ENCODE measurements around the gene CSNK1A1.
"Not testable (repeated sequence)": the region's sequence is repeated elsewhere in the genome, so short reads cannot be mapped to it uniquely, and the experiment has no call there.

CSNK1A1 gene

GRCh38 chr5:149475777-149476176 is 75.5 kb downstream of the CSNK1A1 start:
- Mint-ChIP-seq H3K4me1 (ENCODE audit: low read depth) (no peaks in the 10 kb centered on the region), H3K27me3 (peaks cover 2% of the 10 kb centered on the region), H3K36me3 (no peaks in the 10 kb centered on the region), H3K27ac (no peak overlapping the region), H3K4me3 (no peak overlapping the region), H3K9me3 (ENCODE audit: low read depth) (no peaks in the 10 kb centered on the region)

GRCh38 chr5:149474198-149474597 is 77.0 kb downstream of the CSNK1A1 start:
- no peaks in the 10 kb centered on the region for H3K36me3 Mint-ChIP-seq
- H3K4me3 Mint-ChIP-seq = no peak overlapping the region
- H3K4me1 Mint-ChIP-seq (ENCODE audit: low read depth) = no peaks in the 10 kb centered on the region
- H3K27me3 Mint-ChIP-seq = peaks cover 4% of the 10 kb centered on the region
- H3K9me3 Mint-ChIP-seq (ENCODE audit: low read depth) = no peaks in the 10 kb centered on the region
- H3K27ac Mint-ChIP-seq = no peak overlapping the region

GRCh38 chr5:149473441-149473840 is 77.8 kb downstream of the CSNK1A1 start:
- Mint-ChIP-seq H3K4me1 (ENCODE audit: low read depth) (no peaks in the 10 kb centered on the region), H3K36me3 (no peaks in the 10 kb centered on the region), H3K9me3 (ENCODE audit: low read depth) (no peaks in the 10 kb centered on the region), H3K27ac (no peak overlapping the region), H3K4me3 (no peak overlapping the region), H3K27me3 (peaks cover 4% of the 10 kb centered on the region)

- no peak overlapping the region for H3K27ac Mint-ChIP-seq
- peaks cover 2% of the 10 kb centered on the region for H3K36me3 Mint-ChIP-seq
- H3K4me3 Mint-ChIP-seq = no peak overlapping the region
- H3K9me3 Mint-ChIP-seq (ENCODE audit: low read depth) = no peaks in the 10 kb centered on the region
- no peaks in the 10 kb centered on the region for H3K4me1 Mint-ChIP-seq (ENCODE audit: low read depth)
- peaks cover 6% of the 10 kb centered on the region for H3K27me3 Mint-ChIP-seq
These were observed 78.8 kb downstream of the CSNK1A1 start for GRCh38 chr5:149472399-149472798.

- Mint-ChIP-seq H3K4me3 (no peak overlapping the region), H3K36me3 (peaks cover 2% of the 10 kb centered on the region), H3K27ac (no peak overlapping the region), H3K4me1 (ENCODE audit: low read depth) (no peaks in the 10 kb centered on the region), H3K27me3 (peaks cover 6% of the 10 kb centered on the region), H3K9me3 (ENCODE audit: low read depth) (no peaks in the 10 kb centered on the region)
These were observed 79.6 kb downstream of the CSNK1A1 start for GRCh38 chr5:149471406-149472183.

GRCh38 chr5:149470942-149471341 is 80.3 kb downstream of the CSNK1A1 start:
- no peak overlapping the region for H3K4me3 Mint-ChIP-seq

GRCh38 chr5:149466457-149466972 is 84.7 kb downstream of the CSNK1A1 start:
- no peak overlapping the region for H3K27ac Mint-ChIP-seq
- no peaks in the 10 kb centered on the region for H3K9me3 Mint-ChIP-seq (ENCODE audit: low read depth)
- peaks cover 2% of the 10 kb centered on the region for H3K36me3 Mint-ChIP-seq
- H3K27me3 Mint-ChIP-seq = peaks cover 4% of the 10 kb centered on the region
- no peaks in the 10 kb centered on the region for H3K4me1 Mint-ChIP-seq (ENCODE audit: low read depth)
- no peak overlapping the region for H3K4me3 Mint-ChIP-seq

More at GRCh38 chr5:149470942-149471341, 80.3 kb downstream of the CSNK1A1 start:
- Mint-ChIP-seq H3K4me1 (ENCODE audit: low read depth) (no peaks in the 10 kb centered on the region), H3K9me3 (ENCODE audit: low read depth) (no peaks in the 10 kb centered on the region), H3K36me3 (peaks cover 2% of the 10 kb centered on the region), H3K27me3 (peaks cover 6% of the 10 kb centered on the region), H3K27ac (no peak overlapping the region)

- no peaks in the 10 kb centered on the region for H3K4me1 Mint-ChIP-seq (ENCODE audit: low read depth)
- no peak overlapping the region for H3K4me3 Mint-ChIP-seq
- no peaks in the 10 kb centered on the region for H3K9me3 Mint-ChIP-seq (ENCODE audit: low read depth)
These were observed 86.3 kb downstream of the CSNK1A1 start for GRCh38 chr5:149464796-149465489.

GRCh38 chr5:149461907-149462306 is 89.3 kb downstream of the CSNK1A1 start:
- not testable (repeated sequence) for H3K27me3 Mint-ChIP-seq; H3K4me1 Mint-ChIP-seq (ENCODE audit: low read depth); H3K4me3 Mint-ChIP-seq; H3K9me3 Mint-ChIP-seq (ENCODE audit: low read depth); H3K36me3 Mint-ChIP-seq; H3K27ac Mint-ChIP-seq

More at GRCh38 chr5:149464796-149465489, 86.3 kb downstream of the CSNK1A1 start:
- Mint-ChIP-seq H3K36me3 (peaks cover 2% of the 10 kb centered on the region), H3K27me3 (peaks cover 4% of the 10 kb centered on the region), H3K27ac (no peak overlapping the region)

- Mint-ChIP-seq H3K27ac (no peak overlapping the region), H3K4me3 (no peak overlapping the region), H3K27me3 (no peaks in the 10 kb centered on the region), H3K9me3 (ENCODE audit: low read depth) (no peaks in the 10 kb centered on the region), H3K36me3 (no peaks in the 10 kb centered on the region), H3K4me1 (ENCODE audit: low read depth) (no peaks in the 10 kb centered on the region)
These were observed 91.3 kb downstream of the CSNK1A1 start for GRCh38 chr5:149459891-149460290.

GRCh38 chr5:149457393-149457763 is 93.9 kb downstream of the CSNK1A1 start:
- no peaks in the 10 kb centered on the region for H3K4me1 Mint-ChIP-seq (ENCODE audit: low read depth)
- no peaks in the 10 kb centered on the region for H3K9me3 Mint-ChIP-seq (ENCODE audit: low read depth)
- no peak overlapping the region for H3K27ac Mint-ChIP-seq
- H3K36me3 Mint-ChIP-seq = no peaks in the 10 kb centered on the region
- no peaks in the 10 kb centered on the region for H3K27me3 Mint-ChIP-seq
- H3K4me3 Mint-ChIP-seq = no peak overlapping the region

- Mint-ChIP-seq H3K27me3 (no peaks in the 10 kb centered on the region), H3K4me3 (no peak overlapping the region), H3K9me3 (ENCODE audit: low read depth) (no peaks in the 10 kb centered on the region), H3K36me3 (no peaks in the 10 kb centered on the region), H3K27ac (no peak overlapping the region), H3K4me1 (ENCODE audit: low read depth) (no peaks in the 10 kb centered on the region)
These were observed 94.4 kb downstream of the CSNK1A1 start for GRCh38 chr5:149456597-149457392.

- H3K4me3 Mint-ChIP-seq = no peak overlapping the region
- no peaks in the 10 kb centered on the region for H3K4me1 Mint-ChIP-seq (ENCODE audit: low read depth)
- no peaks in the 10 kb centered on the region for H3K36me3 Mint-ChIP-seq
- no peaks in the 10 kb centered on the region for H3K27me3 Mint-ChIP-seq
- H3K27ac Mint-ChIP-seq = no peak overlapping the region
- H3K9me3 Mint-ChIP-seq (ENCODE audit: low read depth) = no peaks in the 10 kb centered on the region
These were observed 95.3 kb downstream of the CSNK1A1 start for GRCh38 chr5:149455889-149456409.

- no peak overlapping the region for H3K27ac Mint-ChIP-seq
- no peaks in the 10 kb centered on the region for H3K9me3 Mint-ChIP-seq (ENCODE audit: low read depth)
- H3K27me3 Mint-ChIP-seq = no peaks in the 10 kb centered on the region
- H3K36me3 Mint-ChIP-seq = no peaks in the 10 kb centered on the region
- H3K4me3 Mint-ChIP-seq = no peak overlapping the region
- no peaks in the 10 kb centered on the region for H3K4me1 Mint-ChIP-seq (ENCODE audit: low read depth)
These were observed 97.4 kb downstream of the CSNK1A1 start for GRCh38 chr5:149453618-149454415.

Measured in activated naive CD8-positive, alpha-beta T cell (primary cell).